Memory B cell (primary cell): ENCODE data around the gene COX7A2.

Source experiments
- ATAC-seq: fragments of 150-1000 bp; cut with Tn5 transposase; 2 replicates; pipeline ENCODE4 v1.10.0; 2021; ENCODE audit warnings: low read depth, mild to moderate bottlenecking, moderate library complexity
- DNase-seq, 2 donors: peaks; one replicate each; pipeline ENCODE4 v3.0.0; 2022; ENCODE audit warnings: low spot score in 2 of 2
- H3K27ac Mint-ChIP-seq: one replicate; pipeline ENCODE4 v1.8.0; 2022; ENCODE audit warnings: mild to moderate bottlenecking, moderate library complexity, mixed read lengths
- H3K27me3 Mint-ChIP-seq: one replicate; pipeline ENCODE4 v1.8.0; 2022; ENCODE audit warnings: mixed read lengths
- H3K36me3 Mint-ChIP-seq: one replicate; pipeline ENCODE4 v1.8.0; 2022; ENCODE audit warnings: mild to moderate bottlenecking, mixed read lengths
- H3K4me1 Mint-ChIP-seq: one replicate; pipeline ENCODE4 v1.8.0; 2022; ENCODE audit warnings: mixed read lengths
- H3K4me3 Mint-ChIP-seq: one replicate; pipeline ENCODE4 v1.8.0; 2022; ENCODE audit warnings: mild to moderate bottlenecking, moderate library complexity, mixed read lengths
- H3K9me3 Mint-ChIP-seq: one replicate; pipeline ENCODE4 v1.8.0; 2022; ENCODE audit warnings: mixed read lengths

COX7A2 gene

DNA sequence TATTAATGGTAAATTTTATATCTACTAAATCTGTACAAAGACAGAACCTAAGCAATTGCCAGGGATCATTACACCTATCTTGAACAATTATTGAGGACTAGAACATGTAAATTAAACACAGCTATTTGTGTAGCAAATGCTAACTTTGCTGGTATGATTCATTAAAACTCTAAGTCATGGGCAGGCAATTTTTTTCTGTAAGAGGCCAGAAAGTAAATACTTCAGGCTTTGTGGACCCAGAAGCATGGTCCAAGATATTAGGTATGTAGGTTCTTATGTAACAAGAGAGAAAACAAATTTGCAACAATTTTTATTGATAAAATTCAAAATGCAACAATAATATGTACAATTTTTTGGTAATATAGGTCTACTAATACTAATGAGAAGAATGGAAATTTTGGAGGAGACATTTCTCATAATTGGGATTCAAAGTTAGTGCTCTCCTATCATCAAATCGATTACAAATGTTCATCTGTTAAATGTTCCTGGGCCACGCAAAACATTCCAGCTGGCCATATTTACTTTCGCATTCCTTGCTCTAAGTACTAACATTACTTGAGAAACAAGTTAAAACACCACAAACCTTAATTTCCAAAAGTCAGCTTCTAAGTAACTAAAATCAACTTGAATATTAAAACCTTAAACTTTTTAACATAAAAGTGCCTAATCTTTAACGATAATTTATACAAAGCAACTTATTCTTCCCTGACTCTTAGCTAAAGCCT lies 36.7 kb upstream of the COX7A2 start:
- DNase-seq (no peak), ATAC-seq (no peak)
- Mint-ChIP-seq H3K4me3 (no peak overlapping the region), H3K27ac (peak overlapping the region; percentile 25), H3K27me3 (no peaks in the 10 kb centered on the region), H3K36me3 (peaks cover 7% of the 10 kb centered on the region), H3K9me3 (no peaks in the 10 kb centered on the region), H3K4me1 (peaks cover 19% of the 10 kb centered on the region)

- no peaks in the 10 kb centered on the region for H3K27me3 Mint-ChIP-seq
- H3K4me1 Mint-ChIP-seq: peaks cover 24% of the 10 kb centered on the region
- DNase-seq (no peak), ATAC-seq (no peak)
- H3K27ac Mint-ChIP-seq: peak overlapping the region; percentile 25
- no peaks in the 10 kb centered on the region for H3K9me3 Mint-ChIP-seq
- H3K4me3 Mint-ChIP-seq: no peak overlapping the region
- peaks cover 11% of the 10 kb centered on the region for H3K36me3 Mint-ChIP-seq
These were observed 35.8 kb upstream of the COX7A2 start for GRCh38 chr6:75279418-75279817.

DNA sequence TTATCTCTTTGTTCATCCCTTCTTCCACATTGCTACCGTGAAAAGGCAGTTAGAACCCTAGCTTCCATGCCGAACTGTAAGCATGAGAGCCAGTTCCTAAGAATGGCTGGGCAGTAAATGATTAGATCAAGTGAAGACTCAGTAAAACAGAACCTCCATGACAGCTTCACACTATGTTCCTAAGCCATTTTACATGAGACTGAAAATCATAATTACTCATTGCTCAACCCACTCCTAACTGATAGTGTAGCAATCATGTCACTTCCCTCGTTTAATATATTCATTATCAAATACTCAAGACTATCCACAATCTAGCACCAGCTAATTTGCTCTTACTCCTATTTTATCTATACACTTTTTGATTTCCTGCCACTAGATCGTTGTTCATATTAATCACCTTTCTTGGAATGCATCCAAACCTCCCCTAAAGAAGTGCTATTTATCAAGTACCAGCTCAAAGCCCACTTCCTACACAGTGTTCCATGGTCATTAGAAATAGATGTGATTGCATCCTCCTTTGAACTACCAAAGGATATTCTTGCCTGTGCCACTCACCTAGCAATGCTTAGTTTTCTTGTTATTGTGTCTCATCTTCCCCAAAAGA lies 35.0 kb upstream of the COX7A2 start:
- H3K4me1 Mint-ChIP-seq: peaks cover 32% of the 10 kb centered on the region
- ATAC-seq: no peak
- no peaks in the 10 kb centered on the region for H3K9me3 Mint-ChIP-seq
- no peak overlapping the region for H3K4me3 Mint-ChIP-seq
- no peak for DNase-seq
- H3K27ac Mint-ChIP-seq: peak overlapping the region; percentile 9
- peaks cover 17% of the 10 kb centered on the region for H3K36me3 Mint-ChIP-seq
- no peaks in the 10 kb centered on the region for H3K27me3 Mint-ChIP-seq

GRCh38 chr6:75275067-75275466 lies 31.5 kb upstream of the COX7A2 start:
- Mint-ChIP-seq H3K4me1 (peaks cover 36% of the 10 kb centered on the region), H3K27ac (peak overlapping the region; percentile 0), H3K36me3 (peaks cover 29% of the 10 kb centered on the region), H3K4me3 (no peak overlapping the region), H3K9me3 (no peaks in the 10 kb centered on the region), H3K27me3 (no peaks in the 10 kb centered on the region)
- ATAC-seq: no peak
- no peak for DNase-seq

- no peaks in the 10 kb centered on the region for H3K9me3 Mint-ChIP-seq
- DNase-seq (no peak), ATAC-seq (peak; percentile 56)
- peaks cover 33% of the 10 kb centered on the region for H3K4me1 Mint-ChIP-seq
- no peak overlapping the region for H3K4me3 Mint-ChIP-seq
- H3K36me3 Mint-ChIP-seq: peaks cover 26% of the 10 kb centered on the region
- H3K27me3 Mint-ChIP-seq: no peaks in the 10 kb centered on the region
- peak overlapping the region; percentile 33 for H3K27ac Mint-ChIP-seq
These were observed 29.4 kb upstream of the COX7A2 start for GRCh38 chr6:75273009-75273408.

DNA sequence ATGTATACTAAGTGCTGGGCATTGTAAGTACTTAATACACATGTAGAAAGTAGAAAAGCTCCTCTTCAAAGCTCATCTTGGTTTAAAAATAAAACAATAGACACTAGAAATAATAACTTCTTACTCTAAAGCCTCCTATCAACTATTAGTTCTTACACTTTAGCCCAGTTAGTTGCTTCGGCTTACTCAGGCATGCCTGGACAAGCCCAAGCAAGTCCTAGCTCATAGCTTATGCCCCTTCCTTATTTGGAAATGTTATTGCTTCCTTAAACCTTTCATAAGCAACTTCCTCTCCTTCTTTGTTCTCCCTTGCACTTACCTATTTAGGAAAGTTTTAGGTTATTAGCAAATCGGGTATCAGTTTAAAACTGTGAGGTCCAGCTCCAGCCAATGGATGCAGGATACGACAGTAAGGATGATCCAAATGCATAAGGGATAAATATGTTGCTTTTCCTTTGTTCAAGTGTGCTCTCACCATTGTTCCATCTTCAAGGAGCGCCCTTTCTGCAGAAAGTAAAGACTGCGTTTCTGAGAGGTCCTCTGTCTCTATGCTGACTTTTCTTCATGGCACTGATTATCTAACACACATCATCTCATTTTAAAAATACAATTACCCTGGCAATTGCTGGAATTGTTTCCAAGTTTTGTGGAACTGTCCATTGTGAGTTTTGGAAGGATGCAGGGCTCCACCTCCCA lies 28.7 kb upstream of the COX7A2 start:
- H3K9me3 Mint-ChIP-seq: no peaks in the 10 kb centered on the region
- no peaks in the 10 kb centered on the region for H3K27me3 Mint-ChIP-seq
- H3K4me3 Mint-ChIP-seq: no peak overlapping the region
- ATAC-seq: no peak
- peaks cover 26% of the 10 kb centered on the region for H3K36me3 Mint-ChIP-seq
- no peak for DNase-seq
- H3K4me1 Mint-ChIP-seq: peaks cover 33% of the 10 kb centered on the region
- H3K27ac Mint-ChIP-seq: peak overlapping the region; percentile 33

DNA sequence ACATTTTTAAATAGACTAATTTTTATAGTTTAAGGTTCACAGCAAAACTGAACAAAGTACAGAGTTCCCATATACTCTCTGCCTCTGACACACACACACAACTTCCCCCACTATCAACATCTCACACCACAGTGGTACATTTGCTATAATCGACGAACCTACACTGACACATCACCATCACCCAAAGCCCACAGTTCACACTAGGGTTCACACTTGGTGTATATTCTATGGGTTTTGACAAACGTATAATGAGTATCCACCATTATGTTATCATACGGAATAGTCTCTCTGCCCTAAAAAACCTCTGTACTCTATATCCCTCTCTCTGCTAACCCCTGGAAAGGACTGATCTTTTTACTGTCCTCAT lies 25.4 kb upstream of the COX7A2 start:
- H3K9me3 Mint-ChIP-seq: no peaks in the 10 kb centered on the region
- H3K4me1 Mint-ChIP-seq: peaks cover 18% of the 10 kb centered on the region
- H3K36me3 Mint-ChIP-seq: peaks cover 15% of the 10 kb centered on the region
- H3K4me3 Mint-ChIP-seq: no peak overlapping the region
- DNase-seq (no peak), ATAC-seq (no peak)
- H3K27me3 Mint-ChIP-seq: no peaks in the 10 kb centered on the region
- H3K27ac Mint-ChIP-seq: peak overlapping the region; percentile 6

- no peaks in the 10 kb centered on the region for H3K9me3 Mint-ChIP-seq
- peaks cover 15% of the 10 kb centered on the region for H3K4me1 Mint-ChIP-seq
- ATAC-seq (no peak), DNase-seq (no peak)
- H3K27me3 Mint-ChIP-seq: no peaks in the 10 kb centered on the region
- no peak overlapping the region for H3K4me3 Mint-ChIP-seq
- peaks cover 13% of the 10 kb centered on the region for H3K36me3 Mint-ChIP-seq
- H3K27ac Mint-ChIP-seq: peak overlapping the region; percentile 6
These were observed 24.8 kb upstream of the COX7A2 start for GRCh38 chr6:75268121-75268987.

- Mint-ChIP-seq H3K4me1 (peaks cover 13% of the 10 kb centered on the region), H3K27ac (no peak overlapping the region), H3K27me3 (no peaks in the 10 kb centered on the region), H3K4me3 (no peak overlapping the region), H3K9me3 (no peaks in the 10 kb centered on the region), H3K36me3 (peaks cover 15% of the 10 kb centered on the region)
- ATAC-seq (no peak), DNase-seq (no peak)
These were observed 23.9 kb upstream of the COX7A2 start for GRCh38 chr6:75267461-75267860.

DNA sequence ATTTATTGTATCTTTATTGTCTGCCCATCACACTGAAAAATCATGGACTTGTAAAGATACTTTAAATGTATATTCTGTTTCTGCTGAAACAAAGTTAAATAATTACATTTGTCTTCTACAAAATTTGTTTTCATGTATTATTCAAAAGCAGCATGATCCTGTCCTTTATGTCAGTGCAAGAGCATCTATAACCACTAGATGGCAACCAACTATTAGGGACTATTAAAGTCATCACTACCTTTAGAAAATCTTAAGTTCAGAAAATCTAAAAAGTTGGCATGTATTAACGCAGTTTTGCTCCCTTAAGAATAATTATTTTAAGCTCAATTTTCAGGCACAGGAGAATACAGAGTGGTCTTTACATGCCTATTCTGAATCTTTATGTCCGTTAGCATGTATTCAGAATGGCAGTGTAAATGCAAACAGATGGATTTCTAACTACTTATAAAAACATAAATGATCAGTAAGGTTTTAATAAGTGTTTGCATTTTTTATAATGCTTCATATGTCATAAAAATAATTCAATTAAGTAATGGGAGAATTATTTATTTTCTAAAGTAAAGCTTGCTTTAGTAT lies 23.2 kb upstream of the COX7A2 start:
- Mint-ChIP-seq H3K4me1 (peaks cover 12% of the 10 kb centered on the region), H3K27me3 (no peaks in the 10 kb centered on the region), H3K27ac (no peak overlapping the region), H3K36me3 (peaks cover 11% of the 10 kb centered on the region), H3K9me3 (no peaks in the 10 kb centered on the region), H3K4me3 (no peak overlapping the region)
- ATAC-seq (peak; percentile 64), DNase-seq (peak in 1 of 2 donors; percentile 32)

GRCh38 chr6:75263401-75263750 lies 19.8 kb upstream of the COX7A2 start:
- no peak overlapping the region for H3K27ac Mint-ChIP-seq
- H3K9me3 Mint-ChIP-seq: no peaks in the 10 kb centered on the region
- H3K36me3 Mint-ChIP-seq: peaks cover 13% of the 10 kb centered on the region
- H3K4me1 Mint-ChIP-seq: peaks cover 3% of the 10 kb centered on the region
- ATAC-seq: no peak
- H3K4me3 Mint-ChIP-seq: no peak overlapping the region
- H3K27me3 Mint-ChIP-seq: no peaks in the 10 kb centered on the region
- no peak for DNase-seq

GRCh38 chr6:75262716-75263400 lies 19.3 kb upstream of the COX7A2 start:
- no peaks in the 10 kb centered on the region for H3K27me3 Mint-ChIP-seq
- H3K4me1 Mint-ChIP-seq: peaks cover 3% of the 10 kb centered on the region
- H3K36me3 Mint-ChIP-seq: peaks cover 13% of the 10 kb centered on the region
- ATAC-seq: no peak
- no peak for DNase-seq
- H3K4me3 Mint-ChIP-seq: no peak overlapping the region
- H3K9me3 Mint-ChIP-seq: no peaks in the 10 kb centered on the region
- no peak overlapping the region for H3K27ac Mint-ChIP-seq

DNA sequence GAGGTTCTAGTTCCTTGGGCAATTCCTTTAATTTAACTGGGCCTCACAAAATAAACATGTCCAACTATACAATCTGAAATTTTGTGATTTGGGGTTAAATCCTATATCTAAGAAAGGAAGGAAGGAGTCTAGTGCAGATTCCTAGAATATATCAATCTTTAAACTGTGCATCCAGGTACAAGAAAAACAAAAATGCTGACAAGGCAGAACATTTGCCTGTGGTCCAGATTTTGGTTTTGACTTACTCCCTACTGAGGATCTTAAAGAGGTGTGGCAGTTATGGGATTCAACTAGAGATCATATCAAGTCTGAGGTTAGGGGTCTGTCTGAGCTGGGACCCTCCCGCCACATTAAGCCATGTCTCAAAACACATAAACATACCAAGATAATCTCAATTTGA lies 17.7 kb upstream of the COX7A2 start:
- DNase-seq: no peak
- no peak for ATAC-seq
- Mint-ChIP-seq H3K36me3 (peaks cover 20% of the 10 kb centered on the region), H3K27me3 (no peaks in the 10 kb centered on the region), H3K4me3 (no peak overlapping the region), H3K4me1 (peaks cover 3% of the 10 kb centered on the region), H3K27ac (no peak overlapping the region), H3K9me3 (no peaks in the 10 kb centered on the region)
